Cardiac fibroblast (primary cell): ENCODE measurements around the gene GRAMD4.

ENCODE experiments used
- DNase-seq, 2 donors: peaks; one replicate each; pipeline versions ENCODE4 v3.0.0 to v3.0.0-alpha.2; 2010; ENCODE audit warnings: low read depth in 2 of 2
- H3K4me3 ChIP-seq, 2 donors: replicated peaks in 1 of 2; 1 replicate in 1 of 2; 2 replicates in 1 of 2; pipeline ENCODE4 v1.5.1; 2011; ENCODE audit warnings: low read depth in 2 of 2, low read length in 2 of 2, mild to moderate bottlenecking in 2 of 2, moderate library complexity in 1 of 2
- TF ChIP-seq, protein P1 (sequence below): IDR thresholded peaks from one replicate; pipeline ENCODE4 v1.5.1; 2011; ENCODE audit warnings: low read depth, mild to moderate bottlenecking, low read length, inconsistent platforms

The GRAMD4 gene

GRCh38 chr22:46588279-46589140, 31.7 kb upstream of the GRAMD4 start:
- H3K4me3 ChIP-seq = no peak overlapping the region
- TF ChIP-seq, protein P1, sequence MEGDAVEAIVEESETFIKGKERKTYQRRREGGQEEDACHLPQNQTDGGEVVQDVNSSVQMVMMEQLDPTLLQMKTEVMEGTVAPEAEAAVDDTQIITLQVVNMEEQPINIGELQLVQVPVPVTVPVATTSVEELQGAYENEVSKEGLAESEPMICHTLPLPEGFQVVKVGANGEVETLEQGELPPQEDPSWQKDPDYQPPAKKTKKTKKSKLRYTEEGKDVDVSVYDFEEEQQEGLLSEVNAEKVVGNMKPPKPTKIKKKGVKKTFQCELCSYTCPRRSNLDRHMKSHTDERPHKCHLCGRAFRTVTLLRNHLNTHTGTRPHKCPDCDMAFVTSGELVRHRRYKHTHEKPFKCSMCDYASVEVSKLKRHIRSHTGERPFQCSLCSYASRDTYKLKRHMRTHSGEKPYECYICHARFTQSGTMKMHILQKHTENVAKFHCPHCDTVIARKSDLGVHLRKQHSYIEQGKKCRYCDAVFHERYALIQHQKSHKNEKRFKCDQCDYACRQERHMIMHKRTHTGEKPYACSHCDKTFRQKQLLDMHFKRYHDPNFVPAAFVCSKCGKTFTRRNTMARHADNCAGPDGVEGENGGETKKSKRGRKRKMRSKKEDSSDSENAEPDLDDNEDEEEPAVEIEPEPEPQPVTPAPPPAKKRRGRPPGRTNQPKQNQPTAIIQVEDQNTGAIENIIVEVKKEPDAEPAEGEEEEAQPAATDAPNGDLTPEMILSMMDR = no peak
- no peak for DNase-seq

DNA sequence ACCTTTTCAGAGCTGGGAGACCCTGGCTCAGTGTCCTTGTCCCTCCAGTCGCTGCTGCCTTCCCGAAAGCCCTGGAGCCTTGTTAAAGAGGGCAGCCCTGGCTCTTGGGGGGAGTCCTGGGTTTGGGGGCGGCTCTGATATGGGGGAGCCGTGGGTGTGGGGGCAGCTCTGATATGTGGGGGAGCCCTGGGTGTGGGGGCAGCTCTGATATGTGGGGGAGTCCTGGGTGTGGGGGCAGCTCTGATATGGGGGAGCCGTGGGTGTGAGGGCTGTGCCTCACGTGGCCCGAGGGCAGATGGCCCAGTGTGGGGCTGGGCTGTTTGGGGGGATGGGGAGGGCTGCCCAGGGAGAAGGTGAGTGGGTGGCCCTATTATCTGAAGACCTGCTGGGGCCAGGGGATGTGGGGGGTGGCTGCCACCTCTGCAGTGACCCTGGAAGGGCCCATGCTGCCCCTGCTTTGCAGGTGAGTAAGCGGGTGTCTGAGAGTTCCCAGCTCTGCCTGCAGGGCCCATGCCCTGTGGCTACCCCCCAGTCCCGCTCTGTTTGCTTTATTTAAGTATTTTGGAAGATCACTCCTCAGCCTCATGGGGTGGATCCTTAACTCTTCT, 30.9 kb upstream of the GRAMD4 start:
- TF ChIP-seq, protein P1 = no peak
- no peak overlapping the region for H3K4me3 ChIP-seq
- no peak for DNase-seq

- TF ChIP-seq, protein P1 = no peak
- H3K4me3 ChIP-seq = no peak overlapping the region
- DNase-seq = no peak
These were observed 30.3 kb upstream of the GRAMD4 start for GRCh38 chr22:46589871-46590271.

- TF ChIP-seq, protein P1 = no peak
- DNase-seq = no peak
- H3K4me3 ChIP-seq = no peak overlapping the region
These were observed 29.9 kb upstream of the GRAMD4 start for GRCh38 chr22:46590334-46590733.

- DNase-seq = no peak
- no peak overlapping the region for H3K4me3 ChIP-seq
- TF ChIP-seq, protein P1 = no peak
These were observed 28.3 kb upstream of the GRAMD4 start for GRCh38 chr22:46591930-46592329.

GRCh38 chr22:46592390-46592872, 27.8 kb upstream of the GRAMD4 start:
- TF ChIP-seq, protein P1 = no peak
- peak overlapping the region in 1 of 2 donors; percentile 30 for H3K4me3 ChIP-seq
- DNase-seq = peak; percentile 47 to 68
